Measurements from ENCODE around the gene MROH2A. TPM values are rescaled to one million over a fixed set of nuclear protein-coding genes. Genes with fewer than 3 reads are reported as not detected.

The MROH2A gene
- total RNA-seq, 4 donors from 2014 or later, result not detected

GRCh38 chr2:233814056-233814835, 36.1 kb downstream of the MROH2A start:
- TF ChIP-seq POLR2A (IDR thresholded peaks at IDR 0.05) (no peak), CTCF (IDR thresholded peaks at IDR 0.05) (no peak), EP300 (IDR thresholded peaks at IDR 0.05) (no peak)
- Histone ChIP-seq H3K9me3 (no peaks in the 10 kb centered on the region), H3K4me3 (no peak overlapping the region), H3K27me3 (no peaks in the 10 kb centered on the region), H3K36me3 (no peaks in the 10 kb centered on the region), H3K27ac (no peak overlapping the region), H3K4me1 (no peaks in the 10 kb centered on the region)
- WGBS, 2 donors, result 75 to 78% methylated on average over 1 to 2 of the region's 2 CpGs
- no peak for DNase-seq (ENCODE audit: low spot score in 2 of 2)

- Histone ChIP-seq H3K27ac (no peak overlapping the region), H3K27me3 (no peaks in the 10 kb centered on the region), H3K36me3 (no peaks in the 10 kb centered on the region), H3K9me3 (no peaks in the 10 kb centered on the region), H3K4me1 (no peaks in the 10 kb centered on the region), H3K4me3 (no peak overlapping the region)
- 60 to 69% methylated on average over 6 of the region's 6 CpGs for WGBS, 2 donors
- DNase-seq (ENCODE audit: low spot score in 2 of 2), result no peak
- no peak for TF ChIP-seq CTCF (IDR thresholded peaks at IDR 0.05)
- TF ChIP-seq EP300 (IDR thresholded peaks at IDR 0.05), result no peak
- no peak for TF ChIP-seq POLR2A (IDR thresholded peaks at IDR 0.05)
Measured at GRCh38 chr2:233815861-233816260, 37.7 kb downstream of the MROH2A start.

- H3K4me1 ChIP-seq, result no peaks in the 10 kb centered on the region
- H3K36me3 ChIP-seq, result no peaks in the 10 kb centered on the region
- no peaks in the 10 kb centered on the region for H3K27me3 ChIP-seq
- no peak for TF ChIP-seq CTCF (IDR thresholded peaks at IDR 0.05)
- no peak for TF ChIP-seq EP300 (IDR thresholded peaks at IDR 0.05)
- no peak for TF ChIP-seq POLR2A (IDR thresholded peaks at IDR 0.05)
- no peak overlapping the region for H3K27ac ChIP-seq
- no peak overlapping the region for H3K4me3 ChIP-seq
- no peaks in the 10 kb centered on the region for H3K9me3 ChIP-seq
- 26 to 37% methylated on average over 2 of the region's 2 CpGs for WGBS, 2 donors
- no peak for DNase-seq (ENCODE audit: low spot score in 2 of 2)
Measured at GRCh38 chr2:233816334-233816733, 38.2 kb downstream of the MROH2A start.

GRCh38 chr2:233816771-233817170, 38.6 kb downstream of the MROH2A start:
- no peaks in the 10 kb centered on the region for H3K9me3 ChIP-seq
- H3K36me3 ChIP-seq, result no peaks in the 10 kb centered on the region
- no peak overlapping the region for H3K4me3 ChIP-seq
- WGBS, 2 donors, result 52 to 63% methylated on average over 4 of the region's 4 CpGs
- H3K27me3 ChIP-seq, result no peaks in the 10 kb centered on the region
- TF ChIP-seq CTCF (IDR thresholded peaks at IDR 0.05) (no peak), EP300 (IDR thresholded peaks at IDR 0.05) (no peak), POLR2A (IDR thresholded peaks at IDR 0.05) (no peak)
- no peak overlapping the region for H3K27ac ChIP-seq
- no peaks in the 10 kb centered on the region for H3K4me1 ChIP-seq
- no peak for DNase-seq (ENCODE audit: low spot score in 2 of 2)

GRCh38 chr2:233817361-233817911, 39.3 kb downstream of the MROH2A start:
- TF ChIP-seq POLR2A (IDR thresholded peaks at IDR 0.05) (no peak), EP300 (IDR thresholded peaks at IDR 0.05) (no peak), CTCF (IDR thresholded peaks at IDR 0.05) (no peak)
- no peak overlapping the region for H3K27ac ChIP-seq
- H3K27me3 ChIP-seq, result no peaks in the 10 kb centered on the region
- H3K4me3 ChIP-seq, result no peak overlapping the region
- no peaks in the 10 kb centered on the region for H3K36me3 ChIP-seq
- WGBS, 2 donors, result 73 to 90% methylated on average over 3 of the region's 3 CpGs
- H3K4me1 ChIP-seq, result no peaks in the 10 kb centered on the region
- H3K9me3 ChIP-seq, result no peaks in the 10 kb centered on the region
- no peak for DNase-seq (ENCODE audit: low spot score in 2 of 2)

Data from tibial nerve (tissue), 4 donors.